Measurements from ENCODE around the gene SORCS2. TPM values are rescaled to one million over a fixed set of nuclear protein-coding genes. Genes with fewer than 3 reads are reported as not detected.

Gene SORCS2
- total RNA-seq, 1 donor from 2014 or later: 3.1 TPM

- no peak overlapping the region for H3K4me3 ChIP-seq (ENCODE audit: low read length in 3 of 3)
- peaks cover 0 to 1% (median 0%) of the 10 kb centered on the region in 3 donors for H3K27me3 ChIP-seq (ENCODE audit: control insufficient read depth in 3 of 3, insufficient read depth in 3 of 3, low read length in 3 of 3)
- H3K27ac ChIP-seq (ENCODE audit: low read depth, low read length): no peak overlapping the region
- no peaks in the 10 kb centered on the region for H3K36me3 ChIP-seq (ENCODE audit: control insufficient read depth in 3 of 3, insufficient read depth in 3 of 3, low read length in 3 of 3)
- no peak overlapping the region for H3K9ac ChIP-seq (ENCODE audit: low read depth in 1 of 3, low read length in 3 of 3)
- peaks cover 0 to 3% (median 0%) of the 10 kb centered on the region in 3 donors for H3K9me3 ChIP-seq (ENCODE audit: control insufficient read depth in 3 of 3, low read length in 3 of 3)
- H3K4me1 ChIP-seq (ENCODE audit: control insufficient read depth in 3 of 3, insufficient read depth in 3 of 3, low read length in 3 of 3): peaks cover 13 to 21% (median 14%) of the 10 kb centered on the region in 3 donors
These were observed 46.1 kb downstream of the SORCS2 start for GRCh38 chr4:7238300-7238960.

GRCh38 chr4:7239101-7239820 lies 46.9 kb downstream of the SORCS2 start:
- peaks cover 13 to 21% (median 19%) of the 10 kb centered on the region in 3 donors for H3K4me1 ChIP-seq (ENCODE audit: control insufficient read depth in 3 of 3, insufficient read depth in 3 of 3, low read length in 3 of 3)
- peak overlapping the region in 1 of 3 donors; percentile 62 for H3K9ac ChIP-seq (ENCODE audit: low read depth in 1 of 3, low read length in 3 of 3)
- peaks cover 0 to 3% (median 0%) of the 10 kb centered on the region in 3 donors for H3K9me3 ChIP-seq (ENCODE audit: control insufficient read depth in 3 of 3, low read length in 3 of 3)

GRCh38 chr4:7239844-7240243 lies 47.5 kb downstream of the SORCS2 start:
- H3K4me3 ChIP-seq (ENCODE audit: low read length in 3 of 3): peak overlapping the region in 1 of 3 donors; percentile 32
- peaks cover 13 to 21% (median 19%) of the 10 kb centered on the region in 3 donors for H3K4me1 ChIP-seq (ENCODE audit: control insufficient read depth in 3 of 3, insufficient read depth in 3 of 3, low read length in 3 of 3)
- no peak overlapping the region for H3K27ac ChIP-seq (ENCODE audit: low read depth, low read length)
- H3K9ac ChIP-seq (ENCODE audit: low read depth in 1 of 3, low read length in 3 of 3): peak overlapping the region in 2 of 3 donors; percentile 38 to 62
- no peaks in the 10 kb centered on the region for H3K36me3 ChIP-seq (ENCODE audit: control insufficient read depth in 3 of 3, insufficient read depth in 3 of 3, low read length in 3 of 3)
- peaks cover 0 to 3% (median 0%) of the 10 kb centered on the region in 3 donors for H3K9me3 ChIP-seq (ENCODE audit: control insufficient read depth in 3 of 3, low read length in 3 of 3)
- no peaks in the 10 kb centered on the region for H3K27me3 ChIP-seq (ENCODE audit: control insufficient read depth in 3 of 3, insufficient read depth in 3 of 3, low read length in 3 of 3)

More at GRCh38 chr4:7239101-7239820, 46.9 kb downstream of the SORCS2 start:
- H3K27me3 ChIP-seq (ENCODE audit: control insufficient read depth in 3 of 3, insufficient read depth in 3 of 3, low read length in 3 of 3): no peaks in the 10 kb centered on the region
- H3K4me3 ChIP-seq (ENCODE audit: low read length in 3 of 3): no peak overlapping the region
- no peak overlapping the region for H3K27ac ChIP-seq (ENCODE audit: low read depth, low read length)
- H3K36me3 ChIP-seq (ENCODE audit: control insufficient read depth in 3 of 3, insufficient read depth in 3 of 3, low read length in 3 of 3): no peaks in the 10 kb centered on the region

GRCh38 chr4:7240306-7240705 lies 48.0 kb downstream of the SORCS2 start:
- peaks cover 13 to 21% (median 19%) of the 10 kb centered on the region in 3 donors for H3K4me1 ChIP-seq (ENCODE audit: control insufficient read depth in 3 of 3, insufficient read depth in 3 of 3, low read length in 3 of 3)
- H3K9ac ChIP-seq (ENCODE audit: low read depth in 1 of 3, low read length in 3 of 3): peak overlapping the region in 2 of 3 donors; percentile 38 to 45
- no peak overlapping the region for H3K27ac ChIP-seq (ENCODE audit: low read depth, low read length)
- H3K36me3 ChIP-seq (ENCODE audit: control insufficient read depth in 3 of 3, insufficient read depth in 3 of 3, low read length in 3 of 3): no peaks in the 10 kb centered on the region
- H3K9me3 ChIP-seq (ENCODE audit: control insufficient read depth in 3 of 3, low read length in 3 of 3): peaks cover 0 to 3% (median 0%) of the 10 kb centered on the region in 3 donors
- no peaks in the 10 kb centered on the region for H3K27me3 ChIP-seq (ENCODE audit: control insufficient read depth in 3 of 3, insufficient read depth in 3 of 3, low read length in 3 of 3)
- H3K4me3 ChIP-seq (ENCODE audit: low read length in 3 of 3): peak overlapping the region in 1 of 3 donors; percentile 32

- H3K9me3 ChIP-seq (ENCODE audit: control insufficient read depth in 3 of 3, low read length in 3 of 3): peaks cover 0 to 3% (median 0%) of the 10 kb centered on the region in 3 donors
- H3K9ac ChIP-seq (ENCODE audit: low read depth in 1 of 3, low read length in 3 of 3): no peak overlapping the region
- no peak overlapping the region for H3K27ac ChIP-seq (ENCODE audit: low read depth, low read length)
- H3K4me1 ChIP-seq (ENCODE audit: control insufficient read depth in 3 of 3, insufficient read depth in 3 of 3, low read length in 3 of 3): peaks cover 13 to 21% (median 18%) of the 10 kb centered on the region in 3 donors
- no peaks in the 10 kb centered on the region for H3K36me3 ChIP-seq (ENCODE audit: control insufficient read depth in 3 of 3, insufficient read depth in 3 of 3, low read length in 3 of 3)
- H3K4me3 ChIP-seq (ENCODE audit: low read length in 3 of 3): no peak overlapping the region
- H3K27me3 ChIP-seq (ENCODE audit: control insufficient read depth in 3 of 3, insufficient read depth in 3 of 3, low read length in 3 of 3): no peaks in the 10 kb centered on the region
These were observed 49.3 kb downstream of the SORCS2 start for GRCh38 chr4:7241597-7242125.

GRCh38 chr4:7242766-7243165 lies 50.4 kb downstream of the SORCS2 start:
- H3K9me3 ChIP-seq (ENCODE audit: control insufficient read depth in 3 of 3, low read length in 3 of 3): peaks cover 0 to 3% (median 0%) of the 10 kb centered on the region in 3 donors
- H3K9ac ChIP-seq (ENCODE audit: low read depth in 1 of 3, low read length in 3 of 3): no peak overlapping the region
- no peaks in the 10 kb centered on the region for H3K27me3 ChIP-seq (ENCODE audit: control insufficient read depth in 3 of 3, insufficient read depth in 3 of 3, low read length in 3 of 3)
- H3K27ac ChIP-seq (ENCODE audit: low read depth, low read length): no peak overlapping the region
- H3K4me1 ChIP-seq (ENCODE audit: control insufficient read depth in 3 of 3, insufficient read depth in 3 of 3, low read length in 3 of 3): peaks cover 10 to 15% (median 14%) of the 10 kb centered on the region in 3 donors
- H3K36me3 ChIP-seq (ENCODE audit: control insufficient read depth in 3 of 3, insufficient read depth in 3 of 3, low read length in 3 of 3): no peaks in the 10 kb centered on the region
- H3K4me3 ChIP-seq (ENCODE audit: low read length in 3 of 3): no peak overlapping the region

GRCh38 chr4:7243609-7244330 lies 51.4 kb downstream of the SORCS2 start:
- no peak overlapping the region for H3K4me3 ChIP-seq (ENCODE audit: low read length in 3 of 3)
- no peaks in the 10 kb centered on the region for H3K27me3 ChIP-seq (ENCODE audit: control insufficient read depth in 3 of 3, insufficient read depth in 3 of 3, low read length in 3 of 3)
- H3K4me1 ChIP-seq (ENCODE audit: control insufficient read depth in 3 of 3, insufficient read depth in 3 of 3, low read length in 3 of 3): peaks cover 10 to 15% (median 14%) of the 10 kb centered on the region in 3 donors
- no peaks in the 10 kb centered on the region for H3K9me3 ChIP-seq (ENCODE audit: control insufficient read depth in 3 of 3, low read length in 3 of 3)
- H3K36me3 ChIP-seq (ENCODE audit: control insufficient read depth in 3 of 3, insufficient read depth in 3 of 3, low read length in 3 of 3): no peaks in the 10 kb centered on the region
- H3K9ac ChIP-seq (ENCODE audit: low read depth in 1 of 3, low read length in 3 of 3): no peak overlapping the region
- H3K27ac ChIP-seq (ENCODE audit: low read depth, low read length): no peak overlapping the region

- Histone ChIP-seq H3K4me1 (ENCODE audit: control insufficient read depth in 3 of 3, insufficient read depth in 3 of 3, low read length in 3 of 3) (peaks cover 10 to 16% (median 13%) of the 10 kb centered on the region in 3 donors), H3K36me3 (ENCODE audit: control insufficient read depth in 3 of 3, insufficient read depth in 3 of 3, low read length in 3 of 3) (no peaks in the 10 kb centered on the region), H3K4me3 (ENCODE audit: low read length in 3 of 3) (no peak overlapping the region), H3K27ac (ENCODE audit: low read depth, low read length) (no peak overlapping the region), H3K9me3 (ENCODE audit: control insufficient read depth in 3 of 3, low read length in 3 of 3) (peaks cover 0 to 2% (median 0%) of the 10 kb centered on the region in 3 donors), H3K27me3 (ENCODE audit: control insufficient read depth in 3 of 3, insufficient read depth in 3 of 3, low read length in 3 of 3) (no peaks in the 10 kb centered on the region), H3K9ac (ENCODE audit: low read depth in 1 of 3, low read length in 3 of 3) (no peak overlapping the region)
These were observed 52.0 kb downstream of the SORCS2 start for GRCh38 chr4:7244331-7244665.

GRCh38 chr4:7244751-7245320 lies 52.5 kb downstream of the SORCS2 start:
- Histone ChIP-seq H3K9ac (ENCODE audit: low read depth in 1 of 3, low read length in 3 of 3) (no peak overlapping the region), H3K27ac (ENCODE audit: low read depth, low read length) (no peak overlapping the region), H3K4me3 (ENCODE audit: low read length in 3 of 3) (no peak overlapping the region), H3K36me3 (ENCODE audit: control insufficient read depth in 3 of 3, insufficient read depth in 3 of 3, low read length in 3 of 3) (no peaks in the 10 kb centered on the region), H3K9me3 (ENCODE audit: control insufficient read depth in 3 of 3, low read length in 3 of 3) (peaks cover 0 to 2% (median 0%) of the 10 kb centered on the region in 3 donors), H3K27me3 (ENCODE audit: control insufficient read depth in 3 of 3, insufficient read depth in 3 of 3, low read length in 3 of 3) (no peaks in the 10 kb centered on the region), H3K4me1 (ENCODE audit: control insufficient read depth in 3 of 3, insufficient read depth in 3 of 3, low read length in 3 of 3) (peaks cover 8 to 20% (median 9%) of the 10 kb centered on the region in 3 donors)

All from skeletal muscle tissue (tissue), 4 donors.